Endothelial cell of umbilical vein (primary cell): ENCODE data around the gene EXO5. TPM values are rescaled to one million over a fixed set of nuclear protein-coding genes. Genes with fewer than 3 reads are reported as not detected.

Experiments
- BruUV-seq: library from RNA; stranded (reverse); fragments of 400-500 nt; replicated peaks from 2 replicates; lab custom pipeline; 2021; lab: Mats Ljungman, UMichigan
- CTCF ChIA-PET: fragments of 300-600, 350-600 bp; sonication (Branson Sonifier 250); formaldehyde crosslinking; loops from one replicate; lab custom pipeline; 2021; ENCODE audit warnings: antibody characterized with exemption, inconsistent platforms; lab: Charles Lee
- POLR2A ChIA-PET: fragments of 300-600, 350-600 bp; sonication (Branson Sonifier 250); formaldehyde crosslinking; loops from one replicate; lab custom pipeline; 2021; ENCODE audit warnings: antibody characterized with exemption, inconsistent platforms; lab: Charles Lee
- DNase-seq: peaks from one replicate; pipeline ENCODE4 v3.0.0-alpha.2; 2011; ENCODE audit warnings: low read depth, low spot score
- FAIRE-seq: peaks from 2 replicates; lab custom pipeline; 2011; peaks lifted over from hg19 to GRCh38; lab: Jason Lieb, UNC
- H2AFZ ChIP-seq: 2 replicates; pipeline ENCODE4 v1.6.0; 2012; ENCODE audit warnings: low read depth, low read length, control low read depth, inconsistent platforms
- H3K27ac ChIP-seq: 2 replicates; pipeline ENCODE4 v1.5.1; 2011; ENCODE audit warnings: low read depth, mild to moderate bottlenecking, control low read depth, low read length, moderate library complexity; ENCODE audit not compliant: insufficient read depth
- H3K27me3 ChIP-seq, 2 experiments: 2 replicates each; pipeline versions ENCODE4 v1.6.0 to v1.6.1; 2011; ENCODE audit warnings: low read length in 2 of 2, mixed read lengths in 1 of 2; ENCODE audit not compliant: control insufficient read depth in 2 of 2, insufficient read depth in 2 of 2
- H3K36me3 ChIP-seq, 2 experiments: 2 replicates in 1 of 2; 3 replicates in 1 of 2; pipeline ENCODE4 v1.5.1; 2011; ENCODE audit warnings: low read length in 2 of 2, mild to moderate bottlenecking in 1 of 2, moderate library complexity in 1 of 2; ENCODE audit not compliant: control insufficient read depth in 2 of 2, insufficient read depth in 2 of 2; ENCODE audit errors: extremely low read depth in 1 of 2
- H3K4me1 ChIP-seq: 3 replicates; pipeline ENCODE4 v1.5.1; 2011; ENCODE audit warnings: mild to moderate bottlenecking, low read length; ENCODE audit not compliant: control insufficient read depth, insufficient read depth; ENCODE audit errors: extremely low read depth
- H3K4me2 ChIP-seq: 2 replicates; pipeline ENCODE4 v1.6.1; 2011; ENCODE audit warnings: low read length, control low read depth, mixed read lengths; ENCODE audit not compliant: insufficient read depth
- H3K4me3 ChIP-seq, 3 experiments: fragments of 200-600 bp in 1 of 3; sonication (generic), shearing (Covaris generic) in 1 of 3; replicated peaks in 1 of 3; 2 replicates each; pipeline ENCODE4 v1.5.1; 2011 to 2016; ENCODE audit warnings: control low read depth in 3 of 3, low read length in 3 of 3, mild to moderate bottlenecking in 2 of 3, inconsistent platforms in 1 of 3, low read depth in 1 of 3, moderate library complexity in 1 of 3; ENCODE audit not compliant: insufficient read depth in 1 of 3
- H3K79me2 ChIP-seq: 2 replicates; pipeline ENCODE4 v1.6.0; 2012; ENCODE audit warnings: low read length, inconsistent platforms; ENCODE audit not compliant: control insufficient read depth, insufficient read depth
- H3K9ac ChIP-seq: replicated peaks from 2 replicates; pipeline ENCODE3; 2011; ENCODE audit warnings: low read length, control low read depth; ENCODE audit not compliant: insufficient read depth; ENCODE audit errors: extremely low read depth
- H3K9me1 ChIP-seq: replicated peaks from 3 replicates; pipeline ENCODE4 v1.6.0; 2011; ENCODE audit warnings: mild to moderate bottlenecking, low read length; ENCODE audit not compliant: control insufficient read depth, insufficient read depth; ENCODE audit errors: extremely low read depth
- H3K9me3 ChIP-seq: replicated peaks from 2 replicates; pipeline ENCODE4 v1.5.1; 2012; ENCODE audit warnings: low read length, inconsistent platforms; ENCODE audit not compliant: control insufficient read depth, insufficient read depth
- H4K20me1 ChIP-seq: replicated peaks from 2 replicates; pipeline ENCODE3; 2011; ENCODE audit warnings: mild to moderate bottlenecking, low read length; ENCODE audit not compliant: control insufficient read depth, insufficient read depth; ENCODE audit errors: extremely low read depth
- CTCF ChIP-seq, 2 donors: IDR thresholded peaks; 1 replicate in 1 of 2; 2 replicates in 1 of 2; pipeline ENCODE4 v1.5.1; 2011; ENCODE audit warnings: low read length in 2 of 2, mild to moderate bottlenecking in 2 of 2, moderate library complexity in 2 of 2, control low read depth in 1 of 2, inconsistent platforms in 1 of 2, low read depth in 1 of 2; ENCODE audit not compliant: insufficient read depth in 1 of 2; ENCODE audit errors: extremely low read depth in 1 of 2
- EZH2 ChIP-seq: IDR thresholded peaks from 2 replicates; pipeline ENCODE4 v1.6.1; 2012; ENCODE audit warnings: borderline replicate concordance, low read depth, mild to moderate bottlenecking, moderate library complexity, low read length, inconsistent platforms; ENCODE audit not compliant: severe bottlenecking
- FOS ChIP-seq: IDR thresholded peaks from 2 replicates; pipeline ENCODE4 v1.6.1; 2011; ENCODE audit warnings: mild to moderate bottlenecking, low read length, moderate library complexity, borderline replicate concordance; ENCODE audit not compliant: insufficient read depth
- GATA2 ChIP-seq: IDR thresholded peaks from 2 replicates; pipeline ENCODE4 v1.7.0; 2011; ENCODE audit warnings: low read depth, mild to moderate bottlenecking, moderate library complexity, mixed read lengths, low read length; ENCODE audit not compliant: insufficient read length, insufficient read depth
- JUN ChIP-seq: IDR thresholded peaks from 2 replicates; pipeline ENCODE4 v1.6.1; 2011; ENCODE audit warnings: borderline replicate concordance, low read depth; ENCODE audit not compliant: insufficient read length, insufficient read depth
- MAX ChIP-seq: IDR thresholded peaks from 2 replicates; pipeline ENCODE4 v1.6.1; 2011; ENCODE audit not compliant: insufficient read depth, insufficient read length
- MYC ChIP-seq: IDR thresholded peaks from one replicate; pipeline ENCODE4 v1.6.1; 2011; ENCODE audit warnings: mild to moderate bottlenecking, low read depth, low read length
- POLR2A ChIP-seq: IDR thresholded peaks from 2 replicates; pipeline ENCODE4 v1.6.1; 2012; ENCODE audit warnings: low read depth, mild to moderate bottlenecking, control low read depth, low read length
- POLR2AphosphoS5 ChIP-seq: IDR thresholded peaks from 2 replicates; pipeline ENCODE4 v1.6.1; 2012; ENCODE audit warnings: low read depth, mild to moderate bottlenecking, control low read depth, low read length, moderate library complexity; ENCODE audit not compliant: insufficient read depth
- dilution Hi-C: fragments of 300-500 bp; cut with MboI; formaldehyde crosslinking; loops from one replicate; pipeline ENCODE4 v1.15.0; 2019; ENCODE audit warnings: low sequenced_read_pairs; ENCODE audit not compliant: extremely low pct_ligation_motif_present
- intact Hi-C: fragments of 100-400 bp; cut with micrococcal nuclease; formaldehyde crosslinking; loops from one replicate; pipeline ENCODE4 v1.10.0; 2022
- polyA plus RNA-seq, 4 experiments: library from polyadenylated mRNA; depleted of rRNA in 3 of 4; stranded (reverse) in 3 of 4; unstranded in 1 of 4; fragments of >200 nt; gene quantifications; 2 replicates each; pipeline versions ENCODE4 v1.2.1 to v1.2.3, GENCODE V29; 2011 to 2012; ENCODE audit warnings: missing spikeins in 1 of 4
- total RNA-seq: library from RNA; stranded (reverse); gene quantifications from 2 replicates; pipeline ENCODE4 v1.2.3, GENCODE V29; 2021

Gene EXO5
- total and polyA plus RNA-seq, 2 donors (not counting 3 experiments of a cell fraction or from before 2014, with no cell fraction given) = 7.0 to 13.0 TPM

- BruUV-seq = no TSS peak
- TF ChIP-seq MYC = no peak
- TF ChIP-seq POLR2AphosphoS5 = no peak
- TF ChIP-seq CTCF (IDR thresholded peaks at IDR 0.05; ENCODE audit: extremely low read depth in 1 of 2, insufficient read depth in 1 of 2, low read depth in 1 of 2, low read length in 2 of 2) = no peak
- TF ChIP-seq EZH2 = no peak
- no peak for TF ChIP-seq FOS
- no peak for TF ChIP-seq GATA2
- TF ChIP-seq MAX = no peak
- TF ChIP-seq JUN = no peak
- no peak for TF ChIP-seq POLR2A
- peak overlapping the region; percentile 100 for H3K4me2 ChIP-seq
- no peaks in the 10 kb centered on the region for H4K20me1 ChIP-seq
- ChIA-PET POLR2A (interaction anchor here (0.6 to 0.7 kb wide), 3 partner anchors 50 to 1542 kb away, joined by 3 to 4 read pairs (median 3); no protein-coding TSS in a partner anchor), CTCF (interaction anchor here (0.8 to 2.6 kb wide), 35 partner anchors 10 to 421 kb away, joined by 3 to 18 read pairs (median 5); partner anchors contain the start of genes EXO5, NFYC, RIMS3 and ZFP69)
- H3K79me2 ChIP-seq = no peaks in the 10 kb centered on the region
- no peak overlapping the region for H3K27ac ChIP-seq
- H3K27me3 ChIP-seq = peaks cover 0 to 2% of the 10 kb centered on the region in 2 experiments
- FAIRE-seq (no peak), DNase-seq (no peak)
- peaks cover 7% of the 10 kb centered on the region for H3K4me1 ChIP-seq
- dilution Hi-C loops = no loop called here
- H3K9me3 ChIP-seq = no peaks in the 10 kb centered on the region
- peak overlapping the region; percentile 71 for H3K9ac ChIP-seq
- H3K9me1 ChIP-seq = no peaks in the 10 kb centered on the region
- intact Hi-C loops = loop anchor here (1.0 to 5.0 kb wide), 4 partner anchors 80 to 415 kb away; partner anchors contain the start of genes RIMS3 and ZFP69B
- no peaks in the 10 kb centered on the region for H3K36me3 ChIP-seq
- peak overlapping the region; percentile 71 for H2AFZ ChIP-seq
- H3K4me3 ChIP-seq = peak overlapping the region; percentile 59 to 84 (median 82)
Measured at GRCh38 chr1:40532062-40532389, 23.5 kb downstream of the EXO5 start.
